Body of pancreas (tissue), 4 donors: ENCODE measurements around the gene GRIK4.

Experiments
- CTCF ChIP-seq, 7 experiments: fragments of 450-650 bp in 4 of 7; fragments of 200-600 bp in 3 of 7; sonication (generic) in 3 of 7; IDR thresholded peaks; one replicate each; pipeline ENCODE4 v1.5.1; 2016 to 2019; ENCODE audit warnings: antibody characterized with exemption in 7 of 7
- POLR2A ChIP-seq, 3 donors: fragments of 450-650 bp; IDR thresholded peaks; one replicate each; pipeline ENCODE4 v1.6.1; 2016; ENCODE audit warnings: antibody characterized with exemption in 3 of 3, mild to moderate bottlenecking in 2 of 3

DNA sequence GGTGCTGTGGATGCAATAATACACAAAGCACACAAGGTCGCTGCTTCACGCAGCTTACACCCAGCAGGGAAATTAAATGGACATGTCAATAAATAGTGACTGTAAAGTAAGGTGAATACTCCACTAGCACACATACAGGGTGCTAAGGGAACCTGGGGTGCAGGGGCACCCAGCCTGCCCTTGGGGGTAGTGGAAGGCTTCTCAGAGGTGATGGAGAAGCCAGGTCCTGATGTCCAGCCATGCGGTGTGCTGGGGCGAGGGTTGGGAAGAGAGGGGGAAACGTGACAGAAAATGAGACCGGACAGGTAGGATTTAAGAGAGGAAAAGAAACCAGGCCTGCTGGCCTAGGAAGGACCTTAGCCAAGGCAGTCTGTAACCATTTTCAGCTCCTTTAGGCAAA lies 200.5 kb downstream of the GRIK4 start:
- TF ChIP-seq CTCF (IDR thresholded peaks at IDR 0.05) = no peak
- TF ChIP-seq POLR2A (IDR thresholded peaks at IDR 0.05) = no peak
